ENCODE measurements around the gene PLCL2.

- TF ChIP-seq, protein P1, sequence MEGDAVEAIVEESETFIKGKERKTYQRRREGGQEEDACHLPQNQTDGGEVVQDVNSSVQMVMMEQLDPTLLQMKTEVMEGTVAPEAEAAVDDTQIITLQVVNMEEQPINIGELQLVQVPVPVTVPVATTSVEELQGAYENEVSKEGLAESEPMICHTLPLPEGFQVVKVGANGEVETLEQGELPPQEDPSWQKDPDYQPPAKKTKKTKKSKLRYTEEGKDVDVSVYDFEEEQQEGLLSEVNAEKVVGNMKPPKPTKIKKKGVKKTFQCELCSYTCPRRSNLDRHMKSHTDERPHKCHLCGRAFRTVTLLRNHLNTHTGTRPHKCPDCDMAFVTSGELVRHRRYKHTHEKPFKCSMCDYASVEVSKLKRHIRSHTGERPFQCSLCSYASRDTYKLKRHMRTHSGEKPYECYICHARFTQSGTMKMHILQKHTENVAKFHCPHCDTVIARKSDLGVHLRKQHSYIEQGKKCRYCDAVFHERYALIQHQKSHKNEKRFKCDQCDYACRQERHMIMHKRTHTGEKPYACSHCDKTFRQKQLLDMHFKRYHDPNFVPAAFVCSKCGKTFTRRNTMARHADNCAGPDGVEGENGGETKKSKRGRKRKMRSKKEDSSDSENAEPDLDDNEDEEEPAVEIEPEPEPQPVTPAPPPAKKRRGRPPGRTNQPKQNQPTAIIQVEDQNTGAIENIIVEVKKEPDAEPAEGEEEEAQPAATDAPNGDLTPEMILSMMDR (IDR thresholded peaks at IDR 0.05; ENCODE audit: low read length): no peak
- no peak for TF ChIP-seq EZH2 (IDR thresholded peaks at IDR 0.05; ENCODE audit: borderline replicate concordance, low read length)
Measured at GRCh38 chr3:16849795-16850194, 35.0 kb upstream of the PLCL2 start.

Measured in OCI-LY1 (cell line).